GM18868 (cell line): ENCODE measurements around the gene LHX5.

ENCODE experiments used
- ATAC-seq: cut with Tn5 transposase; IDR thresholded peaks from one replicate; pipeline ENCODE4 v1.9.1; 2021; ENCODE audit warnings: mild to moderate bottlenecking, moderate library complexity; ENCODE audit not compliant: unreplicated experiment

The LHX5 gene

DNA sequence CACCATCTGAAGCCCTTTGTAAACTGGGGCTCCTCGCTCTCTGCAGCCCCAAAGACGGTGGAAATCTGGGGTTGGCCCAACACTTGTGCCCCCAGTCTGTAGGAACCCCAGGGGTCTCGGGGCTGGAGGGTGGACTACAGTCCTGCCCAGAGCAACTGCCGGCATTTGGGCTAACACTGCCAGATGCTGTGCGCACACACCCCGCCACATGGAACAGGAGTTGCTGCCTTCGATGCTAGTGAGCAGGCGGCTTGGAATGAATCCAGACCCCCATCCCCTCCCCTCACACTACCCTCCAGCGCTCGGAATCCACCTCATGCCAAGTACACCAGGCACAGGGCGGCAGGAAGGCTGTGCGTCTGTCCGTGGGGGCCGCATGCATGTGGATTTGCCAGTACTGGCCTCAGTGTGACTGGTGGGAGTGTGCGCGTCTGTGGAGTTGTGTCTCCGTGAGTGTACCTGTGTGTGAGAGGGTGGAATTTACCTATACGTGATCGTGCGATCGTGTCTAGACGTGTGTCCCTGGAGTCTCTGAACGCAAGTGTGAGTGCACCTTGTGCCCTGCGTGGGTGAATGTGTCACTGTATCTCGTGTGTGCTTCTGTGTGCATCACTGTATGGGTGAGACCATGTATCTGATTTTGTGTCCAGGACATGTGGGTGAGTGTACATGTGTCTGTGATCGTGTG, 5.1 kb downstream of the LHX5 start:
- ATAC-seq = no peak

GRCh38 chr12:113465808-113466453, 5.7 kb downstream of the LHX5 start:
- ATAC-seq = no peak

DNA sequence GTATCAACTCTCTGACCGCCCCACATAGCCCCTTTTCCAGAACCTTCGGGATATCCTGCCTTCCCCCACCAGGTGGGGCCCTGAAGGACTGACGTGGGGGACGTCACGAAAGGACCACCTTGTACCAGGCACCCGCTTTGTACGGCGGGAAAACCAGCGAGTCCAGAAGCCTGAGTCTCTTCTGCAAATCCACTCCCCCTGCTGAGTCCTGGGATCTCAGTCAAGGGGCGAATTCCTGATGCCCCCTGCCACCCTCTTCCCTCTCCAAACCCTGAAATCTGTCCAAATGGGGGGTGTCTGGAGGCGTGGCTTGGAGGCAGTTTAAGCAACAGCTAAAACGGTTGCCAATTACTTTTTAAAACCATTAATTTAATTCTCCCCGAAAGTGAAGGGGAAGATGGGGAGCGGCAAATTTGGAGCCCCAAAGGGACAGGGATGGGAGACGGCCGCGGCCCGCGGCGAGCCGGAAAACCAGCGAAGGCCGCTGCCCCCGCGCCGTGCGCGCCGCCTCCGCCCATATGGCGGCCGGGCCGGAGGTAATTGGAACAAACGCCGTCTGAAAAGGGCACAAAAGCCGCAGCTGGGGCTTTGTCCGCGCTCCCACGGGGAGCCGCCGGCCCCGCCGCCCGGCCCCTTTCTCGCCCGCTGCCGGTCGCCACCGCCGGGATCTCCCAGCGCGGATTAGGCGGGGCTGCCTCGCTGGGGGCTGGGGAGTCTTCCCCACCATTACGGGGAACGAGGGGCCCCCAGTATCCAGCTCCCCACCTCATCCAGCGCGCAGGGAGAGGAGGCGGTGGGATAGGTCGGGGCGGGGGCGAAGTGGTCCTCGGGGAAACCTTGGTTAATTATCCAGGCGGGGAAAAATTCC, 6.6 kb downstream of the LHX5 start:
- ATAC-seq = no peak

DNA sequence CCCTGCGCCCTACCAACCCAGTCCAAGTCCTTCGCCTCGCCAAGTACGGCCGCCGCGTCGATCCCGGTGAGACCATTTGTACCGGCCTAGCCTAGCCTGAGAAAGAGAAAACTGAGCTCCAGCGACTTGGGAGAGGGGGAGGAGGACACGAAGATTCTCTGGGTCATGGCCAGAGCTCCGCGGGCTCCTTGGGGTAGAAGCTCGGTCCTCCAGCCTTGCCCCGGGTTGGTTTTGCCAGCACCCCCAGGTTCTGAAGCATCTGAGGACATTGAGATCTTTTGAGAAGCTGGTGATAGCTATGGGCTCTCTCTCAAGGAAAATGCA, 7.3 kb downstream of the LHX5 start:
- no peak for ATAC-seq

GRCh38 chr12:113463746-113464451, 7.8 kb downstream of the LHX5 start:
- no peak for ATAC-seq

DNA sequence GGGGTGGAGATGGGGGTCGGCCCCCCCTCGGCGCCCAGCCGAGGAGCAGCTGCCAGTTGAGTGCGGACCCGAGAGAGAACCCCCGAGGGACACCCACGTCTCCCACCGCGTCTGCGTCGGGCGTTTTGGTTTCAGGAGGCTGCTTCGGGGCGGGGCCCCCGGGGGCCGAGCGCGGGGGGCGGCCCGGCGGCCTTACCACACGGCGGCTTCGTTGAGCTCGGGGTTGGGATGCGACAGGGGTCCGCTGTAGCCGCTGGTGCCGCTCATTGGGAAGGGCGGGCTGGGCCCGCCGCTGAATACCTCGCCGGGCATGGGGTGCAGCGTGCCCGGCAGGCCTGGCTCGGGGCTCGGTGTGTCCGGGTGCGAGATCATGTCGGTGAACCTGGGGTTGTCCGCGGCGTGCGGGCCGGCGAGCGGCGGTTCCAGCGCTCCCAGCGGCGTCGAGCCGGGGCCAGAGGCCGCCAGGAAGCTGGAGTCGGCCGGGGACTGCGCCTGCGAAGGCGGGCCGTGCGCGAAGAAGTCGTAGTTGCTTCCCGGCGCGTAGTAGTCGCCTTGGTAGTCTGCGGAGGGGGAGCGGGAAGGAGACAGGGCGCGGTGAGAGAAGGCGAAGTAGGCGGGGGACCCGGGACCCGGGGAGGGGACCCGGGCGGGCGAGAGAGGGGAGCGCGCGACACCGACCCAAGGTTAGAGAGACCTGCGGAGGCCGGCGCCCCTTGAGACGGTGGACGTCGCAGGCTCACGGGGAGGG, 8.5 kb downstream of the LHX5 start:
- ATAC-seq = no peak

DNA sequence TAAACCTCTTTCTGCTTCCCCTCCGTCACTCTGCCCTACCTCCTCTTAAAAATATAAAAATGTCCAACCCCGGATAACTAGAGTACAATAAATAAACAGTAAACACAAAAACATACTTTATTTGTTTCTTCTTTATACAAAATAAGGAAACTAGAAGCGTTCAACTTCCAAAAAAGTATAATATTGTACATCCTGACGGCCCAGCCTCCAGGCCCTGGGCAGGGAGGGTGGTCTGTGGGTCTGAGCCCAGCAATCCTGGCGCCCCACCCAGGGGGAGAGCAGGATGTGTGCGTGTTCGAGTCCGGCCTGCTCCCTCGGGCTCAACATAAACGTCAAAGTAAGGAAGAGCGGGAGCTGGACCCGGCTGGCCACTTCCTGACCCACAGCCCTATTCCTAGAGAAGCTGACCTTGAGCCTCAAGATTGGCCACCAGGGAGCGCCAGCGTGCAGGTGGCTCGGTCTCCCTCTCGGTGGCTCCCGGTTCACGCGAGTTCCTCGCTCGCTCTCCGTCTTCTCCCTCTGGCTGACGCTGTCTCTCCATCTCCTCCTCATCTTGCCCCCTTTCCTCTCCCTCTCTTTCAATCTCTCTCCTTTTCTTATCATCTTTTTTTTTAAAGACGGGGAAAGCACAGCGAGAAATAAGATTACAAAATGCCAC, 9.4 kb downstream of the LHX5 start:
- ATAC-seq = peak; percentile 45

- ATAC-seq = no peak
Observed at GRCh38 chr12:113461666-113462065, 10.0 kb downstream of the LHX5 start.

DNA sequence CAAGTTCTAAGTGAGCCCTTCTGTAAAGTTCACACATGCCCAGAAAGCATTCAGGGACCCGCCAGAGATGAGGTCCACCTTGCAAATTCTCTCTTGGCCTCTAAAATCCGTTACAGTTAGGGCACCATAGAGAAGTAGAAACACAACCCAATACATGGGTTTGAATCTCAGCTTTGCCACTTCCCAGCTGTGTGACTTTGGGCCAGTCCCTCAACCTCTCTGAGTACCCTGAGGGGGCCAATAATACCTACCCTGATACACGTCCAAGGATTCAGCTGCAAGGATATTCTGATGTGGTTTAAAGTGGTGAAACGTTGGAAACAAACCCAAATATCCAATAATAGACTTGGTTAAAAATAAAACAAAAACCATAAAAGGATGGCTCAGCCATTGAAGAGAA, 11.7 kb downstream of the LHX5 start:
- no peak for ATAC-seq

DNA sequence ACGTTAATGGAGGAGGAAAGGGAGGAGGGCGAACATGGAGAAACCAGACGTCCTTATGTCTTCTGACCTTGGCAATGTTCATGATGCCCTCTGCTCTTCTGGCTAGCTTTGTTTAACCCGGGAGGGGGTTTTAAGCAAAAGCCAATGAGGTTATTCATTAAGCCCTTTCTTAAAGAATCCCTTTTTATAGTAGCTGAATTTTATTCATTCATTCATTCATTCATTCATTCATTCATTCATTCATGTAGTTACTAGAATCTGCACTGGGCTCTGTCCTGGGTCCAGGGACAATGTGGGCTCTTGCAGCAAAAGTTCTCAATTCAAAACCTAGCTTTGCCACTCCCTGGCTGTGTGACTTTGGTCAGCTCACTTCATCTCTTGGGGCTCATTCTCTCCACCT, 14.0 kb downstream of the LHX5 start:
- ATAC-seq = no peak

GRCh38 chr12:113457185-113457584, 14.5 kb downstream of the LHX5 start:
- no peak for ATAC-seq

- ATAC-seq = no peak
Observed at GRCh38 chr12:113456761-113457160, 14.9 kb downstream of the LHX5 start.

- ATAC-seq = no peak
Observed at GRCh38 chr12:113456199-113456598, 15.5 kb downstream of the LHX5 start.

- ATAC-seq = no peak
Observed at GRCh38 chr12:113453330-113453729, 18.3 kb downstream of the LHX5 start.

GRCh38 chr12:113452458-113452857, 19.2 kb downstream of the LHX5 start:
- ATAC-seq = no peak

DNA sequence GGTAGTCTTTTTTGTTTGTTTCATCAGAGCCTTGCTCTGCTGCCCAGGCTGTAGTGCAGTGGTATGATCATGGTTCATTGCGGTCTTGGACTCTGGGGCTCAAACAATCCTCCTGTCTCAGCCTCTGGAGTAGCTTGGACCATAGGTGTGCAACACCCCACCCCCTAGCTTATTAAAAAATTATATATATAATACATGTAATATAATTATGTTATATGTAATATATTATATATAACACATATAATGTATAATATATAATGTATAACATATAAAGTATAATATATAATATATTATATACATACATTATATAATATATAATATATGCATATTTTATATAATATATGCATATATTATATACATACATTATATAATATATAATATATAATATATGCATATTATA, 21.8 kb downstream of the LHX5 start:
- no peak for ATAC-seq

DNA sequence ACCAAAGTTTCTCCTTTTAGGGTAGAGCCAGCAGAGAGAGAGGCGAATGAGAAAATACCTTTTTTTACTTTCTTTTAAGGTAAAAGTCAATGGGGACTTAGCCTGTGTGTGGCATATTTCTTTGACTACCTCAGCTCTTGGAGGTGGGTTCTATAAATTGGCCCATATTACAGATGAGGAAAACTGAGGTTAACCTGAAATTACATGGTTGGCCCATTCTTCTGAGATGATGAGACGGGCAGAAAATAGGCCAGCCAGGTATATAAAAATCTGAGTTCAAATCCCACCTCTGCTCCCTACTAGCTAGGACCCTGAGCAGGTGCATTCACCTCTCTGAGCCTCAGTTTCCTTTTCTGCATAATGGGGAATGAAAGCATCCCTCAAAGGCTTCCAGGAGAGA, 22.4 kb downstream of the LHX5 start:
- no peak for ATAC-seq

GRCh38 chr12:113448873-113449272, 22.8 kb downstream of the LHX5 start:
- no peak for ATAC-seq

GRCh38 chr12:113445544-113446171, 26.0 kb downstream of the LHX5 start:
- peak; percentile 60 for ATAC-seq
